Transverse colon (tissue), 4 donors: Measurements from ENCODE around the gene ATP11A. TPM values are rescaled to one million over a fixed set of nuclear protein-coding genes. Genes with fewer than 3 reads are reported as not detected.

Experiments used
- DNase-seq: peaks from one replicate; pipeline ENCODE4 v3.0.0-alpha.2; 2019
- H3K27ac ChIP-seq, 4 donors: fragments of 200-600 bp; sonication (generic); 2 replicates each; pipeline ENCODE4 v1.5.1; 2016 to 2018; ENCODE audit warnings: inconsistent platforms in 4 of 4
- H3K27me3 ChIP-seq: fragments of 200-600 bp; sonication (generic); 2 replicates; pipeline ENCODE4 v1.5.1; 2017; ENCODE audit warnings: inconsistent platforms
- H3K36me3 ChIP-seq, 4 donors: fragments of 200-600 bp; sonication (generic); 2 replicates each; pipeline ENCODE4 v1.5.1; 2017 to 2019; ENCODE audit warnings: inconsistent platforms in 4 of 4
- H3K4me1 ChIP-seq, 4 donors: fragments of 200-600 bp; sonication (generic); 2 replicates each; pipeline ENCODE4 v1.5.1; 2017 to 2020; ENCODE audit warnings: inconsistent platforms in 4 of 4
- H3K4me3 ChIP-seq, 4 donors: fragments of 200-600 bp; sonication (generic); 1 replicate in 1 of 4; 2 replicates in 3 of 4; pipeline versions ENCODE4 v1.5.1 to v1.6.1; 2017 to 2019; ENCODE audit warnings: inconsistent platforms in 4 of 4
- H3K9me3 ChIP-seq, 2 donors: fragments of 200-600 bp; sonication (generic); 2 replicates each; pipeline ENCODE4 v1.5.1; 2017 to 2019; ENCODE audit warnings: inconsistent platforms in 2 of 2
- CTCF ChIP-seq, 5 experiments: fragments of 200-600 bp in 3 of 5; fragments of 450-650 bp in 2 of 5; sonication (generic) in 3 of 5; IDR thresholded peaks; 1 replicate in 2 of 5; 2 replicates in 3 of 5; pipeline ENCODE4 v1.5.1; 2016 to 2017; ENCODE audit warnings: antibody characterized with exemption in 5 of 5, inconsistent platforms in 3 of 5, mild to moderate bottlenecking in 2 of 5, moderate library complexity in 1 of 5
- EP300 ChIP-seq: sonication (generic); formaldehyde crosslinking; IDR thresholded peaks from one replicate; pipeline ENCODE4 v1.6.1; 2017; ENCODE audit warnings: antibody characterized with exemption, low read depth
- POLR2A ChIP-seq: fragments of 450-650 bp; IDR thresholded peaks from one replicate; pipeline ENCODE4 v1.6.1; 2016; ENCODE audit warnings: antibody characterized with exemption, mild to moderate bottlenecking, moderate library complexity
- POLR2AphosphoS5 ChIP-seq, 3 donors: sonication (generic); formaldehyde crosslinking; IDR thresholded peaks; one replicate each; pipeline ENCODE4 v1.6.1; 2016; ENCODE audit warnings: antibody characterized with exemption in 3 of 3
- WGBS, 2 donors: methylation state at CpG; one replicate each; pipeline ENCODE4 v1.1.5; 2018; ENCODE audit warnings: low coverage in 1 of 2; 5-methylcytosine and 5-hydroxymethylcytosine counted together
- in situ Hi-C, 4 donors: fragments of 200-750 bp; cut with MboI; loops; one replicate each; pipeline versions ENCODE4 v1.15.0 to v1.15.1; 2017; ENCODE audit warnings: low sequenced_read_pairs in 3 of 4, low pct_ligation_motif_present in 1 of 4, low pct_unique_long_range_greater_than_20kb in 1 of 4
- intact Hi-C: fragments of 100-400 bp; cut with DNase I; formaldehyde crosslinking; loops from one replicate; pipeline ENCODE4 v1.15.1; 2023; ENCODE audit warnings: low total_unique reads
- total RNA-seq, 4 donors: library from RNA; depleted of rRNA; stranded (reverse); fragments of >200 nt; gene quantifications; one replicate each; pipeline ENCODE4 v1.1.0, GENCODE V29; 2016

Gene ATP11A
- total RNA-seq, 4 donors from 2014 or later, result 10.2 to 17.5 (median 13.3) TPM

- Histone ChIP-seq H3K4me1 (no peaks in the 10 kb centered on the region), H3K36me3 (no peaks in the 10 kb centered on the region), H3K4me3 (no peak overlapping the region), H3K27me3 (no peaks in the 10 kb centered on the region), H3K9me3 (no peaks in the 10 kb centered on the region), H3K27ac (no peak overlapping the region)
- 91 to 100% methylated on average over 2 to 14 of the region's 14 CpGs for WGBS, 2 donors
- DNase-seq, result no peak
- in situ Hi-C loops (no loop called here), intact Hi-C loops (no loop called here)
- TF ChIP-seq EP300 (no peak), CTCF (IDR thresholded peaks at IDR 0.05) (no peak), POLR2AphosphoS5 (IDR thresholded peaks at IDR 0.05) (no peak), POLR2A (no peak)
Measured at GRCh38 chr13:112826565-112826964, 136.7 kb downstream of the ATP11A start.

- TF ChIP-seq POLR2A, result no peak
- TF ChIP-seq EP300, result no peak
- no peak for TF ChIP-seq POLR2AphosphoS5 (IDR thresholded peaks at IDR 0.05)
- no peak for TF ChIP-seq CTCF (IDR thresholded peaks at IDR 0.05)
- Histone ChIP-seq H3K27ac (no peak overlapping the region), H3K4me3 (no peak overlapping the region), H3K9me3 (no peaks in the 10 kb centered on the region), H3K27me3 (no peaks in the 10 kb centered on the region), H3K4me1 (no peaks in the 10 kb centered on the region), H3K36me3 (no peaks in the 10 kb centered on the region)
- in situ Hi-C loops, result no loop called here
- intact Hi-C loops, result no loop called here
- DNase-seq, result no peak
- 82 to 83% methylated on average over 14 to 19 of the region's 19 CpGs for WGBS, 2 donors
Measured at GRCh38 chr13:112828082-112828699, 138.4 kb downstream of the ATP11A start.

GRCh38 chr13:112828756-112829155 lies 138.9 kb downstream of the ATP11A start:
- no peaks in the 10 kb centered on the region for H3K9me3 ChIP-seq
- no peak for TF ChIP-seq POLR2AphosphoS5 (IDR thresholded peaks at IDR 0.05)
- TF ChIP-seq CTCF (IDR thresholded peaks at IDR 0.05), result no peak
- TF ChIP-seq POLR2A, result no peak
- TF ChIP-seq EP300, result no peak
- intact Hi-C loops, result no loop called here
- in situ Hi-C loops, result no loop called here
- H3K27me3 ChIP-seq, result no peaks in the 10 kb centered on the region
- H3K36me3 ChIP-seq, result peaks cover 0 to 1% (median 0%) of the 10 kb centered on the region in 4 donors
- H3K27ac ChIP-seq, result no peak overlapping the region
- no peaks in the 10 kb centered on the region for H3K4me1 ChIP-seq
- no peak for DNase-seq
- no peak overlapping the region for H3K4me3 ChIP-seq
- WGBS, 2 donors, result 97 to 98% methylated on average over 6 to 15 of the region's 15 CpGs

- Histone ChIP-seq H3K4me3 (no peak overlapping the region), H3K4me1 (no peaks in the 10 kb centered on the region), H3K36me3 (peaks cover 0 to 6% (median 0%) of the 10 kb centered on the region in 4 donors), H3K27me3 (no peaks in the 10 kb centered on the region), H3K9me3 (no peaks in the 10 kb centered on the region), H3K27ac (no peak overlapping the region)
- in situ Hi-C loops (no loop called here), intact Hi-C loops (no loop called here)
- 98% methylated on average over 18 of the region's 21 CpGs; no CpG with 5 or more reads in 1 of the 2 donors for WGBS, 2 donors
- no peak for DNase-seq
- TF ChIP-seq CTCF (IDR thresholded peaks at IDR 0.05), result no peak
- no peak for TF ChIP-seq POLR2AphosphoS5 (IDR thresholded peaks at IDR 0.05)
- no peak for TF ChIP-seq POLR2A
- TF ChIP-seq EP300, result no peak
Measured at GRCh38 chr13:112831196-112831595, 141.4 kb downstream of the ATP11A start.
